HG02571 (cell line): ENCODE data around the gene FIBCD1.

Experiments
- ATAC-seq: cut with Tn5 transposase; IDR thresholded peaks from one replicate; pipeline ENCODE4 v1.9.1; 2021; ENCODE audit warnings: mild to moderate bottlenecking, moderate library complexity; ENCODE audit not compliant: unreplicated experiment

Gene FIBCD1

GRCh38 chr9:130884111-130884531, 54.9 kb downstream of the FIBCD1 start:
- no peak for ATAC-seq

GRCh38 chr9:130883479-130883878, 55.6 kb downstream of the FIBCD1 start:
- ATAC-seq: no peak

GRCh38 chr9:130882696-130883225, 56.3 kb downstream of the FIBCD1 start:
- ATAC-seq: no peak

- no peak for ATAC-seq
Observed at GRCh38 chr9:130881516-130881915, 57.5 kb downstream of the FIBCD1 start.

GRCh38 chr9:130880599-130881220, 58.3 kb downstream of the FIBCD1 start:
- ATAC-seq: no peak

GRCh38 chr9:130879863-130880411, 59.1 kb downstream of the FIBCD1 start:
- no peak for ATAC-seq

- ATAC-seq: no peak
Observed at GRCh38 chr9:130878295-130878694, 60.8 kb downstream of the FIBCD1 start.

GRCh38 chr9:130877300-130877699, 61.7 kb downstream of the FIBCD1 start:
- ATAC-seq: no peak

GRCh38 chr9:130874783-130875182, 64.3 kb downstream of the FIBCD1 start:
- no peak for ATAC-seq

- no peak for ATAC-seq
Observed at GRCh38 chr9:130873966-130874365, 65.1 kb downstream of the FIBCD1 start.

- no peak for ATAC-seq
Observed at GRCh38 chr9:130872912-130873503, 66.0 kb downstream of the FIBCD1 start.

- no peak for ATAC-seq
Observed at GRCh38 chr9:130872508-130872907, 66.5 kb downstream of the FIBCD1 start.

- ATAC-seq: no peak
Observed at GRCh38 chr9:130872093-130872492, 67.0 kb downstream of the FIBCD1 start.

- ATAC-seq: no peak
Observed at GRCh38 chr9:130871395-130872062, 67.5 kb downstream of the FIBCD1 start.

- ATAC-seq: no peak
Observed at GRCh38 chr9:130870491-130871381, 68.3 kb downstream of the FIBCD1 start.

GRCh38 chr9:130869250-130869649, 69.8 kb downstream of the FIBCD1 start:
- no peak for ATAC-seq

GRCh38 chr9:130868230-130868629, 70.8 kb downstream of the FIBCD1 start:
- no peak for ATAC-seq

GRCh38 chr9:130867556-130867955, 71.5 kb downstream of the FIBCD1 start:
- no peak for ATAC-seq

- ATAC-seq: no peak
Observed at GRCh38 chr9:130866474-130866965, 72.5 kb downstream of the FIBCD1 start.

GRCh38 chr9:130865921-130866320, 73.1 kb downstream of the FIBCD1 start:
- ATAC-seq: no peak

GRCh38 chr9:130864541-130864940, 74.5 kb downstream of the FIBCD1 start:
- no peak for ATAC-seq
